SK-N-SH (cell line): ENCODE data around the gene MYMK.

ENCODE experiments used
- CTCF ChIP-seq: fragments of 200-600 bp; sonication (generic); IDR thresholded peaks from 2 replicates; pipeline ENCODE4 v1.6.1; 2017; ENCODE audit warnings: antibody characterized with exemption, mild to moderate bottlenecking, moderate library complexity
- EP300 ChIP-seq, 2 experiments: IDR thresholded peaks; 2 replicates each; pipeline versions ENCODE4 v1.4.0 to v1.6.1; 2012; ENCODE audit warnings: borderline replicate concordance in 1 of 2, low read depth in 1 of 2, low read length in 1 of 2
- GABPA ChIP-seq: IDR thresholded peaks from 2 replicates; pipeline ENCODE4 v1.4.0; 2012; ENCODE audit warnings: low read depth, mild to moderate bottlenecking

- no peak for TF ChIP-seq GABPA
- peak in 1 of 2 experiments; percentile 93; a peak in 2 of 4 replicates for TF ChIP-seq EP300 (IDR thresholded peaks at IDR 0.05; ENCODE audit: borderline replicate concordance in 1 of 2, low read depth in 1 of 2, low read length in 1 of 2)
- no peak for TF ChIP-seq CTCF
These were observed 45.3 kb upstream of the MYMK start for GRCh38 chr9:133569891-133570690.
